NCI-H1436 treated with DMSO at 0.1 percent for 48 hours (cell line): Measurements from ENCODE around the gene ITK.
A peak's percentile ranks its signal among the peaks of the same experiment; 100 is the strongest.

Source experiments
- DNase-seq: peaks from one replicate; lab custom pipeline; 2025; lab: John Stamatoyannopoulos, UW

The ITK gene

DNA sequence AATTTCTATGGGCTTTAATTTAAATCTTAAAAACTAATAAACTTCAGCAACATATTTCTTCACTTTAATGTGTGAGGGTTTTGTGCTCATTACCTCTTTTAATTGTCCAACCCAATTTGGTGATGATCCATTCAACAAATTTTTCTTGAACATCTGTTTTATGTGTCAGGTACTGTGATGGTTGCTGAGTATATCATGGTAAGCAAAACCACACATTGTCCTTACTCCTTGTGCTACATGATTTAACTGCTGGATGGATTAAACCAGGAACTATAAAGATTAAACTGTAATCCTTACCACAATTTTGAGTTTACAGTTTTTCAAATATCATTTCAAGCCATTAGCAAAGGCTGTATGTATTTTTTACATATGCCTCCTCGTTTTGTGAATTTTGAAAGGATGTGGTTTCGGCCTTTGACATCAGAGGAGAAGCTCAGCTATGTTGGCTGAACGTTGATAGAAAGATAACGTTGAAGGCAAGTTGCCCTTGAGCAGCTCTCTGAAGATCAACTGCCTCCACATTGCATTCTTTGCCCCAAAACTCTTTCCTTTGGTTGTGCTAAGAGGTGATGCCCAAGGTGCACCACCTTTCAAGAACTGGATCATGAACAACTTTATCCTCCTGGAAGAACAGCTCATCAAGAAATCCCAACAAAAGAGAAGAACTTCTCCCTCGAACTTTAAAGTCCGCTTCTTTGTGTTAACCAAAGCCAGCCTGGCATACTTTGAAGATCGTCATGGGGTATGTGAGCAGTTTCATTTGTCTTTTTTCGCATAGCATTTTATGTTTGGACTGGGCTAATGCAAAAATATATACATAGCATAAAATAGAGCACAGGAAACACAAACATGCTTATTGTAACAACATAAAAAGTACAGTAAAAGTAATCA lies at the start of gene ITK:
Gene ITK (plus strand): TSS at position 467 of the 891 bp plus-strand sequence. CDS start 138 bp downstream, at position 605.
- DNase-seq: no peak

DNA sequence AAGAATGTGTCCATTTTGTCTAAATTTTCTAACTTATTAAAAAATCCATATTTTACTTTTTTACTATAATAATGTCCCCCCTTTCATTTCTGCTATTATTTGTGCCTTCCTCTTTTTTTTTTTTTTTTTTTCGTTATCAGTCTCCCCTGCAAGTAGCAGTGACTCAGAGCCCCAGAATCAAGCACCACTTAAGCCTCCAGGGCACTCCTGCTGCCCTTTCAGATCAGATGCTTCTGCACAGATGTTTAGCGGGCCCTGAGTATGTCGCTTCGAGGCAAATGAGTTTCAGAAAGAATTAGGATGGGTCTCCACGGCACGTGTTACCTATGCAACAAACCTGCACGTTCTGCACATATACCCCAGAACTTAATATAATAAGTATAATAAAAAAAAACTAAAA lies 49.7 kb upstream of the ITK start:
- DNase-seq: no peak

DNA sequence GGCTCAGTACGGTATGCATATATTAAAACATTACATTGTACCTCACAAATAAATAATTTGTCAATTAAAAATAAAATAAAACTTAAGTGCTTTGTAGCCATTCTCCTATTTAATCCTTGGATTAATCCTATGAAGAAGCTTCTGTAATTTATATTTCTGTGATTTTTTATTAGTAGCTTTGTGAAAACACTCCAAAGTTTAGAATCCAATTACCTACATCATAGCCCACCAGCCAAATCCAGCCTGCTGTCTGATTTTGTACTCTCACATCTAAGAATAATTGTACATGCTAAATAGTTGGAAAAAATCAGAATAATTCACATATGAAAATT lies 48.4 kb upstream of the ITK start:
- DNase-seq: no peak

DNA sequence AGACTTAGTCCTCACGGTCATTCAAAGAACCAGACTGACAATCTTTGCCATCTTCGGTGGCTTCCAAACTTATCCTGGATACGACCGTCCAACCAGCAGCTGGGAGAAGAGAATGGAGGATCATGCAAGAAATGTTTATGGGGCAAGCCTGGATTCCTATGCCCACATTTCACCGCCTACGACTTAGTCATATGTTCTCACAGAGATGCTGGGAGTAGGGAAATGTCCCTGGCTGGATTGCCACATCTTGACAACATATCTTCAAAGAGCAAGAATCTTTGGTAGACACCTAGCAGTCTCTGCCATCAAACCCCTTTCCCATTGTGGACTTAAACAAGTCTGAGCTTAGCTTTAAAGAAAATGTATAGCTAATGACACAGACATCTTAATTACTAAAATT lies 42.9 kb upstream of the ITK start:
- DNase-seq: no peak

DNA sequence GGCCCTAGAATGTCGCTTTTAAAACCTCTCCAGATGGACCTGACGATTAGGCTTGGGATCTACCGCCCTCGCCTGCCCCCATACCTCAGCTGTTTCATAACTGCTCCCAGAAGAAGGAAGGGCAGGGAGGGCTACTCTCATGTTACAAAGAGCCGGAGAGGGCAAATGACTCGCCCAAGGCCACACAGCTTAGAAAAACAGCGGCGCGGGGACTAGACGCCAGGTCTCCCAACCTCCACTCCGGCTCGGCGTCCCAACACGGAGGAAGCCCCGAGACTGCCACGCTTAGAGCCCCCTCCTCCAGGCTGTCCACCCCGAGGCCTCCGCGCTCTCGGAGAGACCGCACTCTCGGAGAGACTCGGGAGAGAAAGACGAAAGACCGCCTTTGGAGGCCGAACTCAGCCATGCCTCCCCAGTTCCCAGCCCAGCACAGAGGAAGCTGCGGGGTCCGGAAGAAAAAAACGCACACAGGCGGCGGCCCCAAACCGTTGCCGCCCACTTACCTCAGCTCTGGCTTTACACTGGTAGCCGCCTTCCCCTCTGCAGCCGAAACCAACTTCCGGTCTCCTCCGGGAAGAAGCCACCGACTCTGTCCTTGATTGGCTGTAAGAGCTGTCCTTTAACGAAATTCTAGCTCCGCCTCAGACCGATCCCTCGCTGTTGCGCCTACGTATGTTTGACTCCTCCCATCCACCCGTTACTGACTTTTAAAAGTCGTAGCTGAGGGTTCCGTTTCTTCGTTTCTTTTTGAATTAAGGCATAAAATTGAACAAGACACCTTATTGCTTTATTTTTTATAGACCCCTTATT lies 38.1 kb upstream of the ITK start, which contains the start of gene MED7:
Gene MED7 (minus strand): TSS at position 549 of the 810 bp plus-strand sequence. CDS start 3,434 bp downstream, outside the sequence.
- peak; percentile 91 for DNase-seq

DNA sequence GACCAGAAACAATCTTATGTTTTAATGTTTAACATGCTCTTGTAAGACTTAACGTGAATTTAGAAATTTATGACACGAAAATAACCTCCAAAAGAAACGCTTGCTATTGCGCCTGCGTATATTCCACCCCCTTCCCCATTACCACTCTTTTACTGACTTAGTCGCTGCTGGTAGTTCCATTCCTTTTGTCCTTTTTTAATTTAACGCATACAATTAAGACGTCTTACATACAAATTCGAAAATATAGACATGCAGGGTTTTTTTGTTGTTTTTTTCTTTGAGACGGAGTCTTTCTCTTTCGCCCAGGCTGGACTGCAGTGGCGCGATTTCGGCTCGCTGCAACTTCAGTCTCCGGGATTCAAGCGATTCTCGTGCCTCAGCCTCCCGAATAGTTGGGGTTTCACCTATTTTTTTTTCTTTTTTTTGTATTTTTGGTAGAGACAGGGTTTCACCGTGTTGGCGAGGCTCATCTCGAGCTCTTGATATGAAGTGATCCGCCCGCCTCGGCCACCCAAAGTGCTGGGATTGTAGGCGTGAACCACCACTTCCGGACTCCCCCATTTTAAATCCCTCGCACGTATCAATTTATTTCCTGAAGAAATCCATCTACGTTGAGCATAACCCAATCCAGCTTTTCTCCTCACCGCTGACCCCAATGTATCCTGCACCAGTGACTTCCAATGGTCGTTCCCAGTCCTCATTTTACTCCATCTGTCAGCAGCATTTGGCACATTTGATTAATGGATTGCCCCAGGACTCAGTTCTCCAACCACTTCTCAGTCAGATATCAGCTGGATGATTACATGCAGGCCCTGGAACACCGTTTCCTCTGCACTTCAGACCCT lies 37.3 kb upstream of the ITK start:
- peak; percentile 80 for DNase-seq

DNA sequence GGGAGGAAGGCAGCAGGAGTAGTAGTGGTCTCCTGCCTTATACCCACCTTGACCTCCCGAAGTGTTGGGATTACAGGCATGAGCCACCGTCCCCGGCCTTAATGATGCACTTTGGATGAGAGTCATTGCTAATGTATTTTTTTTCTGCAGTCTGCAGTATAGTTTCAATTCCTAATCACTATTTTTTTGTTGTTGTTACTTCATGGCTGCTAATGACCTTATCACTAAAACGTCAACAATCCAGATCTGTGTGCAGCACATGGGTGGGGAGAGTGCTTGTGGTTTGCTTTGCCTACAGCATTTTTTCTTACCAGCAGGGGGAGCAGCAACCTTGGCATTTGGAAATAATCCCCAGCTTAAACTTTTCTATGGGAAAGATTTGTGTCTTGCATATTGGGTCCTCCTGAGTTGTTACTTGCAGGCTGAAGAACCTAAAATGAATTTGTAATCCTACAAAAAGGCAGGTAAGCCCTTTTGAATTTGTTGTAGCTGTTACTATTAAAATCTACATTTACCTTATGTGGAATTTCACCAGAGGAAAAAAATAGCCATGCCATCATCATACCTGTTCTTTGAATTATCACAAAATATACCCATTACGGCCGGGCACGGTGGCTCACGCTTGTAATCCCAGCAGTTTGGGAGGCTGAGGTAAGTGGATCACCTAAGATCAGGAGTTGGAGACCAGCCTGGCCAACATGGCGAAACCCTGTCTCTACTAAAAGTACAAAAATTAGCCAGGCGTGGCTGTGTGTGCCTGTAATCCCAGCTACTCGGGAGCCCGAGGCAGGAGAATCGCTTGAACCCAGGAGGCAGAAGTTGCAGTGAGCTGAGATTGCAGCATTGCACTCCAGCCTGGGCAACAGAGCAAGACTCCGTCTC lies 31.7 kb upstream of the ITK start:
- DNase-seq: no peak

DNA sequence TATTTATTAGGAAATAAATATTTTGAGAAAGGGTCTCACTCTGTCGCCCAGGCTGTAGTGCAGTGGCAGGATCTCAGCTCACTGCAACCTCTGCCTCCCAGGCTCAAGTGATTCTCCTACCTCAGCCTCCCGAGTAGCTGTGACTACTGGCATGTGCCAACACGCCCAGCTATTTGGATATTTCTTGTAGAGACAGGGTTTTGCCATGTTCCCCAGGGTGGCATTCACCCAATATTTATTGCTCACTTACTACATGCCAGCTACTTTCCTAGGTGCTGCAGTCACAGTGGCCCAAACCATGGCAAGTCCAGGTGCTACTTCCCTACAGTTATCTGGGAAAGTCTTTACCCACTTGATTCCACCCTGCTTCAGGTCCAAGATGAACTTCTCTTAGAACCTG lies 29.6 kb upstream of the ITK start:
- no peak for DNase-seq

DNA sequence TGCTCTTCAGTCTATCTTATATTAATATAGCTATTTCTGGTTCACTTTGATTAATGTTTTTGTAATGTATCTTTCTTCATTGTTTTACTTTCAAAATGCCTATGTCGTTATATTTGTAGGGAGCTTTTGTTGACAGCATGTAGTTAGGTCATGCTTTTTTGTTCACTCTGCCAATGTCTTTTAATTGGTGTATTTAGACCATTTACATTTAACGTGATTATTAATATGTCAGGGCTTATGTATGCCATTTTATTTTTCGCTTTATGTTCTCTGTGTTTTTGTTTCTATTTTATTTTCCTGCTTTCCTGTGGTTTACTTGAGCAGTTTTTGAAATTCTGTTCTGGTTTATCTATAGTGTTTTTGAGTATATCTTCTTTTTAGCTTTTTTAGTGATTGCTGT lies 25.3 kb upstream of the ITK start:
- DNase-seq: no peak

DNA sequence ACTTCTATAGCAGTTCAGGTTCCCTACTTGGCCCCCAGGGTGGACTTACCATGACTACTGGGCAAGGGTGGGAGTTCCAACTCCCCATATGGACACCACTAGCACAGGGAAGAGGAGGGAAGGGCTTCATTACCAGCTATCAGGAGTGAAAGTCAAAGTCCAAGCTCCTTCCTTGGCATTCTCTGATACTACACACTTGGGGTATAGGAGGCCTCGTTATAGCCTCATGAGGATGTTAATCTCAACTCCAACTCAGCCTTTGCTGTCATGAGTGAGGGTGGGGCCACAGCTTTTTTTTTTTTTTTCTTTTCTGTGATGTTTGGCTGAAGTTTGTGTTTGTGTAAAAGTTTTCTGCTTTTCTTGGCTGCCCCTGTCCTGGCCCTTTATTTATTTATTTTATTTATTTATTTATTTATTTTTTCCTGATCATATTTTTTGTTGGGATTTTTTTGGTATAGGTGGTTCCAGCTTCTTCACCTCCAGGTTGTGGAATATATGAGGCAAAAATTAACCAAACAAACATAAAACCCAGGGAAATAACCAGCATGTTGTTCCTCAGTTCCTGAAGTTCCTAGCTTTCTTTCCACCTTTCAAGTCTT lies 23.2 kb upstream of the ITK start:
- DNase-seq: no peak

DNA sequence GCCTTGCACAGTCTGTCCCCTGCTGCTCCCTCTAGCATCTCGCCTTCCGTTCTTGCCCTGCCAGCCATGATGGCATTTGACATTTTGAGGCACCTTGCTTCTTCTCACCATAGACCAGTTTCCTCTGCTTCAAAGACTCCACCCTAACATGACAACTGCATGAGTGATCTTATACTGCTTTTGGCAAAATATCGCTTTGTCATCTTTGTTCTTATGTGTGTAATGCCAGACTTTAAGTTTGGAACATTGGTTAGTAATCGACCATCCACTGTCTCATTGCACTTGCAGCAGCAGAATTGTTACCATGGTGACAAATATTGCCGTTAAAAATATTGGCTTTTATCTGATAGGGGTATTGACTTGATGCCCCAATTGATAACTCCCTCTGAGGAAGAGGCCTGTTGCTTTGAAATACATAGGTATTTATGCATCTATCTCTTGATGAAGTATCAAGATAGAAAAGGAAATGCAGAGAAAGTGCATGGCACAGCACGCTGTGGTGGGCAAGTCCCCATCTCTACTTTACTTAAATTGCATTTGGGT lies 21.4 kb upstream of the ITK start:
- DNase-seq: no peak

DNA sequence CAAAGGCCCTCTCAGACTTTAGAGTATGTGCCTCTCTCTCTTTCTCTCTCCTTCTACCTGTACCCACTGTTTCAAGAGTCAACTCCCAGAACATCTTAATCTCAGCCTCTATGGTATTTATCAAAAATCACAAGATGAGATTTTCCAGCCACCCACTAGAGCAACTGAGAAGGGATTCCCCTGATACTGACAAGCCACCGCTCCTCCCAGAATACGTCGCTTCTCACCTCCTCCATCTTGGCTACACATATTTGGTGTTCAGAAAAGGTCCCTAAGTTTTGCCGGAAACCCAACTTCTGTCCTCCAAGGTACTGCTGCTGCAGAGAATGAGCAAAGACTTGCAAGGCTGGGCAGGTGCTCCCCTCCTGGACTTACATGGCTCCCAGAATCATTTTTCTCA lies 20.6 kb upstream of the ITK start:
- DNase-seq: no peak

DNA sequence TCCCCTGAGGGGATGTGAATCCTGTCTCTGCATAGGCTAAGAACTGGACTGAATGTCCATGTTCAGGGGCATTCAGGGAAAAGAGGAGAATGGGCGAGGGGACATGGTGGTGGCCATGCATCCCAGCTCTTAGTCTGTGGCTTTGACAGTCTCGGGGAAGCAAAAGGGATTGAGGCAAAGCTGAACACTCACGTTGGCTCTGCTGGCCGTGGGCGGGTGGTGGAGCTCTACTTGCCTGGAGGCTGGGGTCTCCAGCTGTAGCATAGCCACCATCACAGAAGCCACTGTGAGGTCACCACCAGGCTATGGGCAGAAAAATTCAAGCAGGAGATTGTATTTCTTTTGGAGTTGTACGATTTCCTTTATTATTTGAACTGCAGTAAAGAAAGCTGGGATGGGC lies 18.6 kb upstream of the ITK start:
- no peak for DNase-seq

DNA sequence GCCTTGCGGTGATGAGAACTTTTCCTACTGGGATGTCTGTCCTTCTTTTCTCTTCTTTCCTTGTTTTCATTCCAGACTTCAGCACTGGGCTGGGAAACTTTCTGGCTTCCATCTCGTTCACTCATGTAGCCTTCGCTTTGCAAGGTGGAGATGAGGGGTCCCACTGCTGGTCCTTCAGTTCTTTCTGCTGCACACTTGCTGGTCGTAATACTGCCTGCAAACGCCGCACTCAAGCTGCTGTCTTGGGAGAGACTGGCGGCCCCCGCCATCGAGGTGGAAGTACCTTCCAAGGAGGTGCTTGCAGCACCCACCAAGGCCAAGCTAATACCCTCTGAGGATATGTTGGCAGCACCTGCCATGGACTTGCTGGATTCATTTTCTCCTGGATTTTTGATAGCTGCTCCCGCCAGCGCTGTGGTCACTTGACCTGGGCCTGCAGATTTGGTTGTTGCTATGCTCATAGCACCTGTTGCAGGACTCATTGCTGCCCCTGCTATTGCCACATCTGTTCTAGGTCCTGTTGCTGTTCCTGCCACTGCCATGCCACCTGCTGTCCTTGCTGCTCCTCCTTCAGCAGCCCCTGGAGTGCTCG lies 17.6 kb upstream of the ITK start:
- DNase-seq: no peak

DNA sequence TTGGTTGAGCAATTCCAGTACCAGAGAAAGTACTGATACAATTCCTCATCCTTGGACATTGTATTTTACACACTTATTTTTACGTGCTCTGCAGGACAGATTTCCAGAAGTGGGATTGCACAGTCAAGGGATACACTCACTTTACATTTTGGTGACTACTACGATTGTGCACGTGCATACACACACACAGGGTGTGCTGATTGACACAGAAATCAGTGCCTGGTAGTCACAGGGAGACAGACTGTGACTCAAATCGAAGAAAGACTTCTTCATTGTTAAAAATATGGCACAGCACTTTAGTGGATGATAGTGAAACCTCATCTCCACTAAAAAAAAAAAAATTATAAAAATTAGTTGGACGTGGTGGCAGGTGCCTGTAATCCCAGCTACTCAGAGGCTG lies 16.1 kb upstream of the ITK start:
- no peak for DNase-seq

DNA sequence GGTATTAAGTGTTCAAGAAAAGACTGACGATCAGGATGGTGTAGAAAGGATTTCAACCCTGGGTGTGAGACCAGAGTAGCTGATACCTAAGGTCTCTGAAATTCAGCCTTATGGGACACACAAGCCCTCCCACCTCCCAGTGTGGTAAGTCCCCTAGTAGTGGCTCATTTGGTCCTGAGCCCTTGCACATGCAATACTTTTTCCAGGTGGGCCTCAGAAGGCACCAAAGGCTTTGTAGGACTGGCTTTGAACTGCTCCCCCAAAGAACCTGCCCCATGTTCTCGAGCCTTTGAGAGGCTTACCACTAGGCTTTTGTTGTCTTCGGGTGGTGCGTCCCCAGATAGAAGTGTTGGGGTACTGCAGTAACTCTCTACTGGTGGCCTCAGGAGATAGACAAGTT lies 15.4 kb upstream of the ITK start:
- DNase-seq: no peak

DNA sequence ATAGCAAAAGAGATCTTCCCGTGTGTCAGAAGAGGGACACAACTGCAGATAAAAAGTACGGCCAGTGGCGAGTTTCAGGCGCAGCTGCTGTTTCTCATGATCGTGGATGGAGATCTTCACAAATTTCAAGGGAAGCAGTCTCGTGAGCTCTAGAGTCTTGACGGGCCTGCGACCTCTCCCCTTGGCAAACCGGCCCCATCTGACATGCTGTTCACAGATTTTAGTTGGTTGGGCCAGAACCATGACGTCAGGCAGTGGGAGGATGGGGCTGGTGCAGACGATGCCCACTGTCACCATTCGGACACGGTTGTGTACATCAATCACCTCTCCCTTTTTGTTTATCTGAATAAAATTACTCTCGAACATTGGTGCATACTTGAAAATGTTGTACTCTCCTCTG lies 15.0 kb upstream of the ITK start:
- DNase-seq: no peak

DNA sequence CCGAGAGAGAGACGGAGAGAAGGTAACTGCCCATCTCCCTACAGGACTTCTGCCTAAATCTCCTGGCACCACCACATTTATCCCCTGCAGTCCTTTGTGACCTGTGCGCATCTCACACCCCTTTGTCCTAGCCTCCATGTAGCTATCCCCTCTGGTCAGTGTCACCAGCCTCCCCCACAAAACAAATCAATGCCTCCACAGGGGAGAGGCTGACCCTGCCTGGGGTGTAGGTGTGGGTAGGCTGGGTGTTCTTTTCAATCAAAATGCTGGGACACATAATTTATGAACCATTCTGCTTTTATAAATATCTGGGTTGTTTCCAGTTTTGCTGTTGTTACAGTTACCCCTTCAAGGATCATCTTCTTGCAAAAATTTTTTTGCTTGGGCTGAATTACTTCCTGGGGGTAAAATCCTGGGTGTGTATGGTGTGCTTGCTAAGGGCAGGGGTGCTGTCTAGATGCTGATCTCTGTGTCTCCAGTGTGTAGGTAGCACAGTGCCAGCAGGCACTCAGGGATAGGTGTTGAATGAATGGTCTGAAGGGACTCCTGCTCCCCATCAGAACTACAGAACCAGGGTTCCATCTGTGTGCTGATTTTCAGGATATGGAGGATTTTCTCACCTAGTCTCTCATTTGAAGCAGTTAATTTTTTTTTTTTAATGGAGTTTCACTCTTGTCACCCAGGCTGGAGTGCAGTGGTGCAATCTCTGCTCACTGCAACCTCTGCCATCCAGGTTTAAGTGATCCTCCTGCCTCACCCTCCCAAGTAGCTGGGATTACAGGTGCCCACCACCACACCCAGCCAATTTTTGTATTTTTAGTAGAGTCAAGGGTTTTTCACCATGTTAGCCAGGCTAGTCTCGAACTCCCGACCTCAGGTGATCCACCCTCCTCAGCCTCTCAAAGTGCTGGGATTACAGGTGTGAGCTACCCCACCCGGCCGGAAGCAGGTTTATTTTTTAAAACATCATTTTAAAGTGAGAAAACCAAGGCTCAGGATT lies 14.1 kb upstream of the ITK start, which contains the start of gene GARIN3:
Gene GARIN3 (minus strand): TSS at position 51 of the 1,000 bp plus-strand sequence. CDS start 96 bp downstream, outside the sequence.
- no peak for DNase-seq

DNA sequence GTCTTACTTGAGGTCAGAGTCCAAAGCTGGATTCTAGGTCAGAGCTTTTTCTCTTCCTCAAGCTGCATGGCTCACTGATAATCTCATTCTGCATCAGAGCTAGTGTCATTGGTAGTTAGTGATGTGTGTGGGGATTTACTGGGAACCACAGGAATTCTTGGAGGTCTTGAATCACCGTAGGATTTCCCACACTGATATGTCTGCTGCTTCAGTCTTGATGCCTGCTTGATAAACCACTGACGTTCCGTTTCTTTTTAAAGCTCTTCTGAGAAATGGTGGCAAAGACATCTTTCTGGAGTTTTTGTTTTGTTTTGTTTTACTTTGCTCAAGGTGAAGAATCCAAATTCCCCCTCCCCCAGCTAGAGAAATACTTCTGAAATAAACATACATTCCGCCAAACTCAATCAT lies 13.4 kb upstream of the ITK start:
- DNase-seq: no peak
